Measurements from ENCODE around the gene LRRC74B.

LRRC74B gene

GRCh38 chr22:21098099-21098671, 52.4 kb downstream of the LRRC74B start:
- ChIA-PET POLR2A (interaction anchor here (1.1 to 1.8 kb wide), 2 partner anchors 11 to 116 kb away, joined by 3 to 4 read pairs; partner anchors contain the start of gene LZTR1), CTCF (no interaction called here)
- no peak for TF ChIP-seq SUZ12 (IDR thresholded peaks at IDR 0.05)
- TF ChIP-seq CTBP1 (IDR thresholded peaks at IDR 0.05; ENCODE audit: borderline replicate concordance): no peak
- TF ChIP-seq FOXM1 (IDR thresholded peaks at IDR 0.05; ENCODE audit: borderline replicate concordance): peak; percentile 95
- TF ChIP-seq ARNT (IDR thresholded peaks at IDR 0.05): no peak
- TF ChIP-seq NFRKB (IDR thresholded peaks at IDR 0.05): no peak
- no peak for DNase-seq (ENCODE audit: extremely low spot score)

GRCh38 chr22:21099578-21099977, 53.8 kb downstream of the LRRC74B start:
- no peak for DNase-seq (ENCODE audit: extremely low spot score)
- ChIA-PET CTCF (interaction anchor here (0.7 kb wide), 1 partner anchor 474 kb away, joined by 3 read pairs; no protein-coding TSS in a partner anchor), POLR2A (interaction anchor here (0.9 to 1.8 kb wide), 2 partner anchors 10 to 98 kb away, joined by 4 read pairs; partner anchors contain the start of gene THAP7)
- TF ChIP-seq CTBP1 (IDR thresholded peaks at IDR 0.05; ENCODE audit: borderline replicate concordance) (no peak), SUZ12 (IDR thresholded peaks at IDR 0.05) (no peak), HDGF (IDR thresholded peaks at IDR 0.05; ENCODE audit: borderline replicate concordance) (no peak), FOXK2 (IDR thresholded peaks at IDR 0.05) (no peak), FOXM1 (IDR thresholded peaks at IDR 0.05; ENCODE audit: borderline replicate concordance) (no peak), L3MBTL2 (conservative IDR thresholded peaks at IDR 0.05) (no peak), TARDBP (IDR thresholded peaks at IDR 0.05) (no peak), PKNOX1 (IDR thresholded peaks at IDR 0.05) (no peak), LEF1 (IDR thresholded peaks at IDR 0.05; ENCODE audit: borderline replicate concordance) (no peak), FOXA1 (IDR thresholded peaks at IDR 0.05) (no peak), SP1 (IDR thresholded peaks at IDR 0.05) (no peak), ELF4 (IDR thresholded peaks at IDR 0.05) (no peak), ARNT (IDR thresholded peaks at IDR 0.05) (no peak), BHLHE40 (IDR thresholded peaks at IDR 0.05; ENCODE audit: borderline replicate concordance) (no peak), NFRKB (IDR thresholded peaks at IDR 0.05) (no peak), ZNF384 (IDR thresholded peaks at IDR 0.05) (no peak)

- ChIA-PET CTCF (no interaction called here), POLR2A (interaction anchor here (0.9 to 4.7 kb wide), 4 partner anchors 9 to 118 kb away, joined by 4 to 30 read pairs (median 15); partner anchors contain the start of genes LZTR1 and THAP7)
- no peak for DNase-seq (ENCODE audit: extremely low spot score)
- TF ChIP-seq SP1 (IDR thresholded peaks at IDR 0.05): no peak
- TF ChIP-seq L3MBTL2 (conservative IDR thresholded peaks at IDR 0.05): no peak
- TF ChIP-seq CTBP1 (IDR thresholded peaks at IDR 0.05; ENCODE audit: borderline replicate concordance): no peak
- no peak for TF ChIP-seq HDGF (IDR thresholded peaks at IDR 0.05; ENCODE audit: borderline replicate concordance)
- TF ChIP-seq ARNT (IDR thresholded peaks at IDR 0.05): no peak
- TF ChIP-seq BHLHE40 (IDR thresholded peaks at IDR 0.05; ENCODE audit: borderline replicate concordance): no peak
- no peak for TF ChIP-seq TARDBP (IDR thresholded peaks at IDR 0.05)
- no peak for TF ChIP-seq FOXK2 (IDR thresholded peaks at IDR 0.05)
- TF ChIP-seq FOXM1 (IDR thresholded peaks at IDR 0.05; ENCODE audit: borderline replicate concordance): no peak
- no peak for TF ChIP-seq ZNF384 (IDR thresholded peaks at IDR 0.05)
- no peak for TF ChIP-seq NFRKB (IDR thresholded peaks at IDR 0.05)
Observed at GRCh38 chr22:21100149-21101032, 54.6 kb downstream of the LRRC74B start.

- TF ChIP-seq BHLHE40 (IDR thresholded peaks at IDR 0.05; ENCODE audit: borderline replicate concordance) (no peak), FOXM1 (IDR thresholded peaks at IDR 0.05; ENCODE audit: borderline replicate concordance) (no peak), ELF4 (IDR thresholded peaks at IDR 0.05) (no peak), ZNF384 (IDR thresholded peaks at IDR 0.05) (no peak), SUZ12 (IDR thresholded peaks at IDR 0.05) (no peak), L3MBTL2 (conservative IDR thresholded peaks at IDR 0.05) (no peak), SP1 (IDR thresholded peaks at IDR 0.05) (no peak), NFRKB (IDR thresholded peaks at IDR 0.05) (no peak), PKNOX1 (IDR thresholded peaks at IDR 0.05) (no peak), ARNT (IDR thresholded peaks at IDR 0.05) (no peak), FOXA1 (IDR thresholded peaks at IDR 0.05) (no peak), HDGF (IDR thresholded peaks at IDR 0.05; ENCODE audit: borderline replicate concordance) (no peak), CTBP1 (IDR thresholded peaks at IDR 0.05; ENCODE audit: borderline replicate concordance) (no peak), LEF1 (IDR thresholded peaks at IDR 0.05; ENCODE audit: borderline replicate concordance) (no peak), TARDBP (IDR thresholded peaks at IDR 0.05) (no peak), FOXK2 (IDR thresholded peaks at IDR 0.05) (no peak)
- no peak for DNase-seq (ENCODE audit: extremely low spot score)
- CTCF ChIA-PET: interaction anchor here (0.8 to 2.2 kb wide), 7 partner anchors 10 to 216 kb away, joined by 3 to 14 read pairs (median 4); partner anchors contain the start of genes LZTR1 and P2RX6
- POLR2A ChIA-PET: interaction anchor here (0.6 to 4.7 kb wide), 10 partner anchors 9 to 200 kb away, joined by 3 to 30 read pairs (median 3); partner anchors contain the start of genes LZTR1 and THAP7
Observed at GRCh38 chr22:21101877-21102638, 56.3 kb downstream of the LRRC74B start.

GRCh38 chr22:21102659-21103267, 57.0 kb downstream of the LRRC74B start:
- CTCF ChIA-PET: interaction anchor here (0.6 to 2.2 kb wide), 10 partner anchors 10 to 217 kb away, joined by 3 to 14 read pairs (median 4); partner anchors contain the start of genes LZTR1 and P2RX6
- POLR2A ChIA-PET: interaction anchor here (0.9 to 4.7 kb wide), 8 partner anchors 37 to 165 kb away, joined by 3 to 30 read pairs (median 4); partner anchors contain the start of genes LZTR1 and THAP7
- TF ChIP-seq TARDBP (IDR thresholded peaks at IDR 0.05) (peak; percentile 78; the same call in 1 of the 2 replicates), PKNOX1 (IDR thresholded peaks at IDR 0.05) (peak; percentile 86), ELF4 (IDR thresholded peaks at IDR 0.05) (peak; percentile 55), FOXM1 (IDR thresholded peaks at IDR 0.05; ENCODE audit: borderline replicate concordance) (no peak), L3MBTL2 (conservative IDR thresholded peaks at IDR 0.05) (peak; percentile 73), CTBP1 (IDR thresholded peaks at IDR 0.05; ENCODE audit: borderline replicate concordance) (peak; percentile 70; the same call in 1 of the 2 replicates), FOXA1 (IDR thresholded peaks at IDR 0.05) (no peak), NFRKB (IDR thresholded peaks at IDR 0.05) (no peak), ZNF384 (IDR thresholded peaks at IDR 0.05) (no peak)

More at GRCh38 chr22:21102659-21103267, 57.0 kb downstream of the LRRC74B start:
- peak; percentile 96 for DNase-seq (ENCODE audit: extremely low spot score)

Data from HEK293T (cell line).